CD14-positive monocyte (primary cell): ENCODE measurements around the gene NUAK1. TPM values are rescaled to one million over a fixed set of nuclear protein-coding genes. Genes with fewer than 3 reads are reported as not detected.

ENCODE experiments used
- DNase-seq, 3 donors: peaks; one replicate each; pipeline ENCODE4 v3.0.0-alpha.2; 2011 to 2022
- H2AFZ ChIP-seq: 2 replicates; pipeline ENCODE4 v1.6.0; 2012; ENCODE audit warnings: mild to moderate bottlenecking, low read depth, low read length, inconsistent platforms; ENCODE audit not compliant: insufficient read depth, poor library complexity, severe bottlenecking
- H3K27ac ChIP-seq, 2 donors: 1 replicate in 1 of 2; 2 replicates in 1 of 2; pipeline ENCODE4 v1.5.1; 2012 to 2013; ENCODE audit warnings: low read length in 2 of 2, control low read depth in 1 of 2, inconsistent platforms in 1 of 2, low read depth in 1 of 2, mild to moderate bottlenecking in 1 of 2
- H3K27me3 ChIP-seq, 2 donors: one replicate each; pipeline versions ENCODE4 v1.6.0 to v1.6.1; 2011 to 2013; ENCODE audit warnings: low read length in 2 of 2; ENCODE audit not compliant: control insufficient read depth in 2 of 2, insufficient read depth in 2 of 2
- H3K36me3 ChIP-seq, 2 donors: replicated peaks in 1 of 2; 1 replicate in 1 of 2; 2 replicates in 1 of 2; pipeline versions ENCODE4 v1.5.1 to v1.6.1; 2012 to 2013; ENCODE audit warnings: low read length in 2 of 2, control low read depth in 1 of 2, inconsistent platforms in 1 of 2, mild to moderate bottlenecking in 1 of 2; ENCODE audit not compliant: insufficient read depth in 2 of 2, control insufficient read depth in 1 of 2
- H3K4me1 ChIP-seq, 2 donors: 1 replicate in 1 of 2; 2 replicates in 1 of 2; pipeline versions ENCODE4 v1.5.1 to v1.6.1; 2012 to 2013; ENCODE audit warnings: low read length in 2 of 2, control low read depth in 1 of 2, inconsistent platforms in 1 of 2, mild to moderate bottlenecking in 1 of 2, moderate library complexity in 1 of 2; ENCODE audit not compliant: insufficient read depth in 2 of 2, control insufficient read depth in 1 of 2
- H3K4me2 ChIP-seq: replicated peaks from 2 replicates; pipeline ENCODE3; 2012; ENCODE audit warnings: low read length, moderate library complexity, mild to moderate bottlenecking; ENCODE audit not compliant: poor library complexity, severe bottlenecking; ENCODE audit errors: extremely low read depth
- H3K4me3 ChIP-seq, 3 experiments: fragments of 200-600 bp in 1 of 3; sonication (generic) in 1 of 3; replicated peaks in 1 of 3; 1 replicate in 2 of 3; 2 replicates in 1 of 3; pipeline ENCODE4 v1.5.1; 2011 to 2013; ENCODE audit warnings: low read length in 3 of 3, mild to moderate bottlenecking in 3 of 3, control low read depth in 2 of 3, low read depth in 2 of 3, inconsistent platforms in 1 of 3, moderate library complexity in 1 of 3
- H3K79me2 ChIP-seq: 2 replicates; pipeline ENCODE4 v1.6.0; 2012; ENCODE audit warnings: mild to moderate bottlenecking, control low read depth, inconsistent platforms, low read length, moderate library complexity; ENCODE audit not compliant: insufficient read depth
- H3K9ac ChIP-seq: 2 replicates; pipeline ENCODE4 v1.6.0; 2017; ENCODE audit warnings: low read length, mild to moderate bottlenecking; ENCODE audit not compliant: insufficient read depth, poor library complexity, severe bottlenecking
- H3K9me3 ChIP-seq, 2 donors: replicated peaks in 1 of 2; 1 replicate in 1 of 2; 2 replicates in 1 of 2; pipeline versions ENCODE4 v1.5.1 to v1.6.1; 2012 to 2013; ENCODE audit warnings: low read length in 2 of 2, control low read depth in 1 of 2; ENCODE audit not compliant: control insufficient read depth in 1 of 2, insufficient read depth in 1 of 2
- H4K20me1 ChIP-seq: 2 replicates; pipeline ENCODE4 v1.6.0; 2012; ENCODE audit warnings: mild to moderate bottlenecking, low read length, control low read depth, moderate library complexity; ENCODE audit not compliant: insufficient read depth
- H3K27ac Mint-ChIP-seq, 7 donors: one replicate each; pipeline ENCODE4 v1.8.0; 2020; ENCODE audit warnings: mild to moderate bottlenecking in 7 of 7, mixed read lengths in 7 of 7, moderate library complexity in 6 of 7, inconsistent platforms in 2 of 7
- H3K27me3 Mint-ChIP-seq, 3 donors: one replicate each; pipeline ENCODE4 v1.8.0; 2021 to 2022; ENCODE audit warnings: low read depth in 3 of 3, mild to moderate bottlenecking in 3 of 3, mixed read lengths in 3 of 3, moderate library complexity in 3 of 3, inconsistent platforms in 1 of 3
- H3K36me3 Mint-ChIP-seq, 2 donors: one replicate each; pipeline ENCODE4 v1.8.0; 2020; ENCODE audit warnings: mixed read lengths in 2 of 2, inconsistent platforms in 1 of 2, mild to moderate bottlenecking in 1 of 2
- H3K4me1 Mint-ChIP-seq: one replicate; pipeline ENCODE4 v1.8.0; 2020; ENCODE audit warnings: mild to moderate bottlenecking, mixed read lengths
- H3K4me3 Mint-ChIP-seq, 2 donors: one replicate each; pipeline ENCODE4 v1.8.0; 2020; ENCODE audit warnings: mild to moderate bottlenecking in 2 of 2, mixed read lengths in 2 of 2, moderate library complexity in 1 of 2
- H3K9me3 Mint-ChIP-seq, 7 donors: one replicate each; pipeline ENCODE4 v1.8.0; 2020 to 2022; ENCODE audit warnings: mixed read lengths in 7 of 7, mild to moderate bottlenecking in 6 of 7, moderate library complexity in 6 of 7, inconsistent platforms in 2 of 7
- CTCF ChIP-seq: fragments of 200-600 bp; IDR thresholded peaks from one replicate; pipeline ENCODE4 v1.8.0; 2022; ENCODE audit warnings: antibody characterized with exemption, mild to moderate bottlenecking
- WGBS: methylation state at CpG from one replicate; pipeline ENCODE4 v1.1.5; 2013; ENCODE audit warnings: missing lambda C conversion rate; ENCODE audit not compliant: insufficient coverage; 5-methylcytosine and 5-hydroxymethylcytosine counted together
- intact Hi-C, 2 donors: fragments of 100-400 bp; cut with micrococcal nuclease; formaldehyde crosslinking; loops; one replicate each; pipeline versions ENCODE4 v1.15.0 to v1.15.1; 2023
- polyA plus RNA-seq, 3 donors: library from polyadenylated mRNA; depleted of rRNA in 1 of 3; unstranded in 2 of 3; stranded (reverse) in 1 of 3; fragments of 300-500 nt in 2 of 3; fragments of >200 nt in 1 of 3; fragmentation: Illumina TruSeq in 2 of 3; gene quantifications; 1 replicate in 2 of 3; 2 replicates in 1 of 3; pipeline ENCODE4 v1.2.3, GENCODE V29; 2012 to 2021

The NUAK1 gene
- polyA plus RNA-seq, 3 donors: not detected

GRCh38 chr12:106179086-106179485, 40.3 kb upstream of the NUAK1 start:
- Mint-ChIP-seq H3K27ac (no peak overlapping the region), H3K4me3 (no peak overlapping the region)

GRCh38 chr12:106178562-106178961, 39.8 kb upstream of the NUAK1 start:
- H4K20me1 ChIP-seq: no peaks in the 10 kb centered on the region
- no peaks in the 10 kb centered on the region for H3K36me3 ChIP-seq
- Mint-ChIP-seq H3K36me3 (no peaks in the 10 kb centered on the region), H3K9me3 (no peaks in the 10 kb centered on the region), H3K4me1 (no peaks in the 10 kb centered on the region), H3K27ac (no peak overlapping the region), H3K27me3 (peaks cover 4 to 9% (median 8%) of the 10 kb centered on the region in 3 donors), H3K4me3 (no peak overlapping the region)
- H3K27ac ChIP-seq: no peak overlapping the region
- no peaks in the 10 kb centered on the region for H3K27me3 ChIP-seq
- H2AFZ ChIP-seq: no peak overlapping the region
- no peak for DNase-seq
- H3K9ac ChIP-seq: no peak overlapping the region
- no peaks in the 10 kb centered on the region for H3K9me3 ChIP-seq
- H3K4me2 ChIP-seq: no peak overlapping the region
- no peak for TF ChIP-seq CTCF
- H3K4me3 ChIP-seq: no peak overlapping the region
- no peaks in the 10 kb centered on the region for H3K4me1 ChIP-seq
- intact Hi-C loops: no loop called here
- WGBS: no CpG with 5 or more reads among the region's 6 CpGs
- no peaks in the 10 kb centered on the region for H3K79me2 ChIP-seq

More at GRCh38 chr12:106179086-106179485, 40.3 kb upstream of the NUAK1 start:
- H4K20me1 ChIP-seq: no peaks in the 10 kb centered on the region
- H3K9me3 ChIP-seq: no peaks in the 10 kb centered on the region
- DNase-seq: no peak
- H3K36me3 ChIP-seq: no peaks in the 10 kb centered on the region
- H2AFZ ChIP-seq: no peak overlapping the region
- no peaks in the 10 kb centered on the region for H3K36me3 Mint-ChIP-seq
- H3K79me2 ChIP-seq: no peaks in the 10 kb centered on the region
- no peaks in the 10 kb centered on the region for H3K9me3 Mint-ChIP-seq
- H3K4me2 ChIP-seq: no peak overlapping the region
- H3K4me1 Mint-ChIP-seq: no peaks in the 10 kb centered on the region
- peaks cover 5 to 9% (median 8%) of the 10 kb centered on the region in 3 donors for H3K27me3 Mint-ChIP-seq
- TF ChIP-seq CTCF: no peak
- no peak overlapping the region for H3K9ac ChIP-seq
- H3K27ac ChIP-seq: no peak overlapping the region
- H3K4me1 ChIP-seq: no peaks in the 10 kb centered on the region
- intact Hi-C loops: no loop called here
- 100% methylated on average over 3 of the region's 3 CpGs for WGBS
- no peaks in the 10 kb centered on the region for H3K27me3 ChIP-seq
- H3K4me3 ChIP-seq: no peak overlapping the region
